ENCODE measurements around the gene APOBEC2.
"Not testable (repeated sequence)": the region's sequence is repeated elsewhere in the genome, so short reads cannot be mapped to it uniquely, and the experiment has no call there.

APOBEC2 gene

DNA sequence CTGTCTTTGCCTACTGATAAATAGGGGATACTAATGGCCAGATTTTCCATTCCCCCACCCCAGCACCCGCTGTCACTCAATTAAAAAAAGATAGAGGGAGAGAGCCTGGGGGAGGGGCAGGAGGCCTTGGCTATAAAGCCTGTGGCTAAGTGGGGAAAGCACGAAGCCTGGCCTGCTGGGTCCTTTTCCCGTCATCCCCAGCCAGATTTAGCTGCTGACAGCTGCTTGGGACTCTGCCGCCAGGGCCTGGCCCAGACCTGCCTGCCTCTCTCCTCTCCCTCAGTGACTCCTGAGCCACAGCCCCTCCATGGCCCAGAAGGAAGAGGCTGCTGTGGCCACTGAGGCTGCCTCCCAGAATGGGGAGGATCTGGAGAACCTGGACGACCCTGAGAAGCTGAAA lies at the start of gene APOBEC2:
Gene APOBEC2, plus strand, starts transcription at position 162 of the 400 bp plus-strand sequence. Its CDS starts 146 bp downstream, at position 308.
- DNase-seq = no peak

DNA sequence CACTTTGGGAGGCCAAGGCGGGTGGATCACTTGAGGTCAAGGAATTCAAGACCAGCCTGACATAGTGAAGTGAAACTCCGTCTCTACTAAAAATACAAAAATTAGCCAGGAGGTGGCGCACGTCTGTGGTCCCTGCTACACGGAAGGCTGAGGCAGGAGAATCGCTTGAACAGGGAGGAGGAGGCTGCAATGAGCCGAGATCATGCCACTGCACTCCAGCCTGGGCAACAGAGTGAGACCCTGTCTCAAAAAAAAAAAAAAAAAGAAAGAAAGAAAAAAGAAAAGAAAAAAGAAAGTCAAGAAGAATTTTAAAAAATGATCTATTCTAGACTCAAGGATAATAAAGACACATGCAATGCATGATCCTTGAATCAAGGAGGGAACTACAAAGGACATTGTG lies 46.8 kb upstream of the APOBEC2 start:
- DNase-seq = peak; percentile 39

DNA sequence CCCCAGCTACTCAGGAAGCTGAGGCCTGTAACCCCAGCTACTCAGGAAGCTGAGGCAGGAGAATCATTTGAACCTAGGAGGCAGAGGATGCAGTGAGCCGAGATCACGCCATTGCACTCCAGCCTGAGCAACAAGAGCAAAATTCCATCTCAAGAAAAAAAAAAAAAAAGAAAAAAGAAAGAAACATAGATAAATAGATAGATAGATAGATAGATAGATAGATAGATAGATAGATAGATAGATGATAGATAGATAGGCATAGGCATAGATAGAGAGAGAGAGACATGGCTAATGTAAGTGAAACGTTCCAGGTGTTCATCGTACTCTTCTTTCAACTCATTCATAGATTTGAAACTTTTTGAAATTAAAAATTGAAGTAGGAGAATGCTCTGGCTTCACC lies 46.0 kb upstream of the APOBEC2 start:
- not testable (repeated sequence) for DNase-seq

DNA sequence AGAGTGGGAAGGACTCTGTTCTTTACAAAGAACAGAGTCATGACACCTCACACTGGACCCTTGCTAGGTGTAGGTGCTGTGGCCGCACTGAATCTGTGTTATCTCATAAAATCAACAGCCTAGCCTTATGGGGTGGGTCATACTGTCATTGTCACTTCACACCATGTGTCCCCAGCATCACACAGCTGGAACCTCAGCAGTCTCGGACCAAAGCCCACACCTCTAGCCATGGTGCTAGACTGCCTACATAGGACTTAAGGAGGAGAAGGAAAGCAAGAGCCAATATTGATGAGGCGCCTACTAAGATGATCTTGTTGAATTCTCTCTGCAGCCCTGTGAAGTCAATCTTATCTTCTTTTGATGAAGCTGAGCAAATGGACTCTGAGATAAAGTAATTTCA lies 45.0 kb upstream of the APOBEC2 start:
- DNase-seq = no peak

DNA sequence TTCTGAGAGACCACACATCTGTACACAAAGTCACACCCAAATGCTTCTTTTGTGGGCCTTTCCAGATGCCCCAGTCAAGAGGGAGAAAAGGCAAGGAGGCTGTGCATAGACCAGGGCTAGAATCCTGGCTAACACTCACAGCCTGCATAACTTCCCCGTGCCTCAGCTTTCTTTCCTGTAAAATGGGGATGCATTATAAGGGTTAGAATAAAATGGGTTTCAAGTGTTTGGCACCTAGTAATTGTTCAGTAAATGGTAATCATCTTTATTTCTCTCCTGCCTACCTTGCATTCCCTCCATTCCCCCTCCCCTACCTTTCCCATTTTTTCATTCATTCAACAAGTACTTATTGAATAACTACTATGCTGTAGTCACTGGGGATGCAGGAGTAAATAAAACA lies 43.3 kb upstream of the APOBEC2 start:
- no peak for DNase-seq

DNA sequence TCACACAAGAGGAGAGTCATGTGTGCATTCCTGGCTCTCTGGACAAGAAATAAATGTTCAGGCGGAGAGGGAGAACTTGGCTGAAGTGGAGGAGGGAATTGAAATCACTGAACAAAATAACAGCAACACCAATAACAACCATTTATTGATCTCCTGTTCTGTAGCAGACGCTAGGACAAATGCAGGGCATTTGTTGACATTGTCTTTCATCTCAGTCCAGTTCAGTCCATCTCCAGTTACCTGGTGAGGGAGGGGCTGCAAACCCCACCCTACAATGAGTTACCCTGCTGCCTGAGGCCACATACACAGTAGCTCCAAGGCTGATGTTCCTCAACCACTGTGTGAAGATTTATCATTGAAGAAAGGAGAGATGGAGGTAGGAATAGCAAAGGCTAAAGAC lies 41.3 kb upstream of the APOBEC2 start:
- DNase-seq = no peak

DNA sequence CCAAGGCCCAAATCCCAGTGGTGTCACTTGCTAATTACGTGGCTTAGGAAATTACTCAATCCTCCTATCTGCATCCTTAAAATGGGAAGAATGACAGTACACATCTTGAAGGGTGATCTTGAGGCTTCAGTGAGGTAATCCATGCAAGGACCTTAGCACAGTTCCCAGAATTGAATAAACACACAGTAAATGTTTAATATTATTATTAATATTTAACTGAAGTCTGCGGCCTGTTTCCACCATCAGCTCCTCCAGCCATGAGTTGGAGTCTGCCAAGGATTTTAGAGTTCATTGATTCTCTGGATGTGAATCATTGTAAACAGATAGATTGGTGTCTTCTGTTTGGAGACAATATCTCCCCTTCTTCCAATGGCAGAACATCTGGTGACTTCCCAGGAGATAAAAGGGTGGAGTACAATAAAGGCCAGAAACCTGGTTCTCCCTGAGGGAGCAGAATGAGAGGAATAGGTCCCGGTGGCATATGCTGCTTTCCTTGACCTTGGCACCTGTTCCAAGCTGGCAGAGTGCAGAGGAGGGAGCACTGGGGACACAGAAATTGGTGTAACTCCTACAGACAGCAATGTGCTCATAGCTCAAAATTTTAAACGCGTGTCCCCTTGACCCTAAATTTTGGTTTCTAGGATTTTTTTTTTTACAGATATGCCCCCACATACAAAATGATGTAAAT lies 39.4 kb upstream of the APOBEC2 start:
- DNase-seq = no peak

DNA sequence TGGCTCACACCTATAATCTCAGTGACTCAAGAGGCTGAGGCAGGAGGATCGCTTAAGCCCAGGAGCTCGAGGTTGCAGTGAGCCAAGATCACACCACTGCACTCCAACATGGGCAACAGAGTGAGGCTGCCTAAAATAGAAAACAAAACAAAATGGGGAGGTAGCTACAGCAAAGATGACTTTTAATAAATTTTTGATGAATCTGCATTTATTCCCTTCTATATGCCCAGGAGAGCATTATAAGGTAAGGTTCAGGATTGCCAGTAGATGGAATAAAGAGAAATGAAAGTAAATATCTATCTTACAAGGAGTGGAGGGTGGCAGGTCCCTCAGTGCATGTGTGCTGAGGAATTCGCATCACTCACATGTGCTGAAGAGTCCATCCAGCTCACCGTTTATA lies 38.2 kb upstream of the APOBEC2 start:
- DNase-seq = no peak

DNA sequence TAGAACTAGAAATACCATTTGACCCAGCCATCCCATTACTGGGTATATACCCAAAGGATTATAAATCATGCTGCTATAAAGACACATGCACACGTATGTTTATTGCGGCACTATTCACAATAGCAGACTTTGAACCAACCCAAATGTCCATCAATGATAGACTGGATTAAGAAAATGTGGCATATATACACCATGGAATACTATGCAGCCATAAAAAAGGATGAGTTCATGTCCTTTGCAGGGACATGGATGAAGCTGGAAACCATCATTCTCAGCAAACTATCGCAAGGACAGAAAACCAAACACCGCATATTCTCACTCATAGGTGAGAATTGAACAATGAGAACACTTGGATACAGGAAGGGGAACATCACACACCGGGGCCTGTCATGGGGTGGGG lies 37.1 kb upstream of the APOBEC2 start:
- DNase-seq = not testable (repeated sequence)

DNA sequence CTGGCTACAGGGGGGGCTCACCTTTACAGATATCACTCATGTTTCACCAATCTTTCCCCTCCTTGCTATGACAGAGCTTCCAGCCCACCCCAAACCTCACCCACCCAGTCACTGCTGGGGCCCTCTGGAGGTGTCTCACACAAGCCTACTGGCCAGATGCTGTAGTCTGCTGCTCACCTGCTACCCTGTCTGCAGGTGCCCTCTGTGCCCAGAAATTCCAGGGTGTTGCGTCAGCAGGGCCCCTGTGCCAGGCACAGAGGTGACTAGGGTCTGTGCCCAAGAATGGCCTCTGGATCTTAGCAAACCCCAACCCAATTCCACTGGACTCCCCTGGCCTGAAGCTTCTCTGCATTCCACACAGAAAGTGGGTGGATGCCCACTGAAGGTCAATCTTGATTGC lies 35.3 kb upstream of the APOBEC2 start:
- no peak for DNase-seq

DNA sequence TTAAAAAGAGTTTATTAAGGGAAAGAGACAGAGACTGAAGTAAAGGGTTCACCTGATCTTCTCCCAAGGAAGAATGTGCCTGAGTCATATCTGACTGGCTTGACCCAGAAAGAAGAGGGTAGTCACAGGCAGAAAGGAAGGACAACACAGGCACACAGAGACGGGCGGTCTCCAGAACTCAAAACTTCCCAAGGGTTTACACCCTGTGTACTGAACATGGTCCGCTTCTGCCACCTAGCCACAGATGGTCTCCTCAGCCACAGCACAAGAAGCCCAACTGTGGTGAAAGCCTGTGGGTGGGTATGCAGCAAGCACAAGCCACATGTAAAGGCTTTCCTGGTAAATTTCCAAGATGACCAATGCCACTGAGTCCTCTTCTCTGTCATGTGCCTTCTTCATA lies 31.2 kb upstream of the APOBEC2 start:
- DNase-seq = no peak

DNA sequence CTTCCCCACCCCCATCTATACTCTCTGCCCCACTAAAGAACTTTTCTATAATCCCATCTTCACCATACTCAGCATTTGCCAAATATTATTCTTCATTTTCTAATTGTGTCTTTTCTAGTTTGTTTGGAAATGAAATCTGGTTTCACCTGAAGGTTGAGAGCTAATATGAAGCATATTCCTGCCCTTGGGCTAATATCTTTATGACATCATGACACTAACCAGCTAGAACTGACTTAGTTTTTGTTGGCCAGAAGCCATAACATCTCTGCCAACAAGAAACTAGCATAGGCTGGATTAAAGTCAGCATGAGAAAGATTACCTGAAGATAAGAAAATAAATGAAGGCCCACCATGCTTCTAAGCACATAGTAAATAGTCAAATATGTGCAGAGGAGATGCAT lies 30.7 kb upstream of the APOBEC2 start:
- no peak for DNase-seq

DNA sequence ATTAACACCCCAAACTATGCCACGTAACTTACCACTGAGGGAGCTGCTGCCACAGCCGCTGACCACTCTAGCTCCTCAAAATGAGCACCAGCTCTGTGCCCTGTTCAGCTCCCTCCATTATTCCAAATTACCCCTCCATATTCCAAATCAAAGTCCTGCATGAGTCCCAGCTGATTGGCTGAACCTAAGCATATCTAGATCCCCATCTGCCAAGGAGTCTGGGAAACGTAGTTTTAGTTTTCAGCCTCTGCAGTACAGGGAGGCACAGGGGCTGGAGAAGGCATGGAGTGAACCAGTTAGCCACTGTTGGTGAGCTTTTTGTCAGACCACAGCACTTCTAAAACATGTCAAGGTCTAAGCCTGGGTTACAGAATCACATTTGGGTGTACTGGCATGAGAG lies 29.9 kb upstream of the APOBEC2 start:
- DNase-seq = no peak

DNA sequence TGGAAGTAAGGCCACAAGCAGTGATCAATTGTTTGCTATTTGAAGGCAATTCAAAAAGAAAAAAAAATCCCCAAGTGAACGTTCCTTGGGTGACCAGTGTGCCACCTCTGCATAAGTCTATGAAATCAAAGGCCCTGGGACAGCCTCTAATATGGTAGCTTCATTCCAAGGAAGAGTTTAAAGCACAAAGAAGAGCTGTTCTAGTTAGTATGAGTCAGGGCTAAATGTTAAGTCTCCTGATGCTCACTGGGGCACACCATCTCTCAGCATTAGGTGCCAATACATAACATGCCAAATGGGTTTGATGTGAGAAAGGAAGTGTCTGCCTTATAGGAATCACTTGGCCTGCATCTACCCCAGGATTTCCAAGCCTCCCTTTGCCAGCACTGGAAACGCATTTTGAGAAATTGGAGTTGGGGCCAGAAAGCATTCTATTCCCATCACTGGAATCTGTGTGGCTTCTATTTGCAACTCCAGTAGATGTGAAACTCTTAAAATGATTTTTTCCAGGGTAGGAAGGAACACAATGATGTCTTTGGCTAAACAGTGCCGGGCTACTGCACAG lies 27.0 kb upstream of the APOBEC2 start:
- DNase-seq = no peak

DNA sequence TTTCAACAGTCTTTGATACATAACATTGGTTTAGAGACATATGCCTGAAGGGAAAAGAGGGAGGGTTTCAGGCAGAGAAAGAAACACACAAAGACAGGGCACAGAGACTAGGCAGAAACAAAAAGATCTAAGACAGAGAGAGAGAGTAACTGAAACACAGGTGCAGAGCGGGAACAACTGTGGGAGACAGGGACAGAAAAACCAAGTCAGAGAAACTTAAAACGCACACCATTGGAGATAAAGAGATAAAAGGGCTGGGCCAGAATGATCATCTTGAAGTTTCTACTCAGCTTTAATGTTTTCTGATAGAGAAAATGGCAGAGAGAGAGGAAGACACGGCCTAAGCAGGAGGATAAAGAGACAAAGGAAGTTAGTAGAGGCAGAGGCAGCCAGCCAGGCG lies 25.8 kb upstream of the APOBEC2 start:
- DNase-seq = no peak

DNA sequence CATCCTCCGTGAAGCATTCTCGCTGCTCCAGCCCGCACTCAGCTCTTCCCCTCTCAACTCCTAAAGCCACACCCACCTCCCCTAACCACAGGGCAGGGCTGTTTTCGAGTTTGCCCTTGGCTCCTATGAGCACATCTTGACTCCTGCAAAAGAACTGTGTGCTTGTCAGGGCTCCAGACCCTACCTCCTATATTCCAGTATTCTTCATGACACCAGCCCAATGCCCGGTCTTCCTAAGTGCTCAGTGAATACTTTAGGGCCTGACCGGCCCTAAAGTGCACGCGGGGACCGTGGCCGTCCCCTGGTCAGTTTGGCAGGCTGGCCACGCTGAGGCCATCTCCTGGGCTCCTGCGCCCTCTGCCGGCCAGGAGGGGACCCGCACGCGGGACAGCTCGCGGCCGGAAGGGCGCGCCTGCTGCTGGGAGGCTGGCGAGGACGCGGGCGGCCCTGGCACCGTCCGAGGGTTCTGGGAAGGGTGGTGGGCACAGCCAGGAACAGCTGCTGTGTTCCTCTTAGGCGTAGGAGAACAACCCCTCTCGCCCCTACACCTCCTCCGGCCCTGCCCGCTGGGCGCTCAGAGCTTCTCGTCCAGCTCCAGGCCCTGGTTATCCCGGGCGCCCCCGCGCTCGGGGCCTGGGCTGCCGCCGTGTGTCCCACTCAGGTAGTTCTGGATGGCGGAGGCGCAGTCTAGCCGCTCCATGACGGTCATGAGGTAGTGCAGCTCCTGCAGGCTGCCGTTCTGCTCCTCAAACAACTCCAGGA lies 25.0 kb upstream of the APOBEC2 start:
- peak; percentile 45 for DNase-seq

DNA sequence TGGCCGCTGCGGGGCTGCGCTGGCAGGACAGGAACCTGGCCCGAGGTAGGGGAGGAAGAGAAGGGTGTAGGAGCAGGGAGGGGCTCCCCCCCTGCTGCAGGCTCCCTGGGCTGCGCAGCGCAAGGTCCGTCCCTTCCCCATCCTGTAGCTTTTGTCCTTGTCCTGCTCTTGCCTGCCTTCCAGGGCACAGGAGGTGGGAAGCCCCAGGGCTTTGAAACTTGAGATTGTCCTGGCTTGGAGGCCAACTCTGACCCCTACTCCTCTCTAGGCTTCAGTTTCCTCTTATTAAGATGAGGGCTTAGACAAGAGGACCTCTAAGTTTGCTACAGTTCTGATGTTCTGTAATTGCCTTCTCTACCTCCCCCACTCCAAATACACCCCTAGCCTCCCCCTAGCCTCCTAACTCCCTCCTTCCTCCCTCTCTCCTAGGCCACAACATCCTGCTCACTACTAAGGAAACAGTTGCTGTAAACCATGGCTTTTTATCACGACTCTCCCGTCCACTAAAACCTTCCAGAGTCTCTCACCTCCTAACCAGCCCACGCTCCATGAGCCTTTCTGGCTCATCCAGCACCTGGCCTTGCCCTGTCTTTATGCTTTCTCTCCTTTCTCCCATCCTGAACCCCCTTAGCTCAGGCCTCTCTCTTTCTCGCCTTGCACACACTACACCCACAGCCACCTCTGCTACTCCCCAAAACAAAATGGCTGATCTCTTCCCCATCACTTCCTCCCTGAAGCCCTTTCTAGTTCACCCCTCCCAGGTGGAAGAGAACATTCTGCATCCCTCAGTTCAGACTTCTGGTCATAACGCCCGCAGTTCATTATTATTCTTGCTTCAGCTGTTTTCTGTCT lies 24.2 kb upstream of the APOBEC2 start:
- no peak for DNase-seq

DNA sequence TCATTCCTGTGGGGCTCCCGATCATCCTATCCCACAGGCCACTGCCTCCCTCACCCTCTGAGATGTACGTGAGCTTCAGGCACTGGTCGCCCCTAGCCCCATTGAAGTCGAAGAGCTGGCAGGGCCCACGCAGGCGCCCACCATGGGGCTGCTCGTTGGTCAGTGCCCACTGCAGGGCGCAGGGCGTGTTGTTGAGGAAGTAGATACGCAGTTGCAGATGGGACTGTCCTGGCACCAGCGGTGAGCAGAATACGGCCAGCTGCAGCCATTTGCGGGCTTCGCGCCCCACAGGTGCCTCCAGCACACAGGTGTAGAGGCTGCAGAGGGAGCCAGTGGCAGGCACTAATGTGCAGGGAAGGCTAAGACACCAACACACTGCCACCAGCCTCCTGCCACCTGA lies 20.2 kb upstream of the APOBEC2 start:
- DNase-seq = no peak

DNA sequence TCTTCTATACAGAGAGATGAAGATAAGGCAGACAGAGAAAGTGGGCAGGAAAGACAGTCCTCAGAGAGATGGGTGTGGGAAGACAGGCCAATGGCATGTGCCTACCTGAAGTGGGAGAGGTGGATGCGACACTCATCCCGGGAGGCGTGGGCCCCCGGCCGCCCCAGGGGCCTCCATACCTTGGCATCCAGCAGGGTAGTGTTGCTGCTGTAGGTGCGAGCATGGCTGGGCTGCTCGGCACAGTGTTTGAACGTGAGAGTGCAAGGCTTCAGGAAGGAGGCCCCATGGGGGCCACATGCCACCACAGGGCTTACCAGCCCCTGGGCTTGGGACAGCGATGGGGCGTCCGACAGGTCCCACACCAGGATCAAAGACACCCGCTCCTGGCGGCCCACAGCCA lies 19.2 kb upstream of the APOBEC2 start:
- no peak for DNase-seq

DNA sequence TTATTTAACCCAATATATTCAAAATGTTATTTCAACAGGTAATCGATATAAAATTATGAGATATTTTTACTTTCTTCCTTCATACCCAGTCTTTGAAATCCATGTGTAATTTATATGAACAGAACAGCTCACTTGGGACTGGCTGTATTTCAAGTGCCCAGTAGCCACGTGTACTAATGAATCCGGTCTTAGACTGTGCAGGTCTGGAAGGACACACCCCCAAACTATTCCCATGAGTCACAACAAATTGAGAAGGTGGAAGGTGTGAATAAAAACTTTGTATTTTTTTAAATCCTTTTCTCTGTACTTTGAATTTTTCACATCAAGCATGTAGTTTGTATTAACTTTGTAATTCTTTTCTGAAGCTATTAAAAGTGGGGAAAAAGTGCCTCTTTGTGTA lies 16.8 kb upstream of the APOBEC2 start:
- peak; percentile 47 for DNase-seq

DNA sequence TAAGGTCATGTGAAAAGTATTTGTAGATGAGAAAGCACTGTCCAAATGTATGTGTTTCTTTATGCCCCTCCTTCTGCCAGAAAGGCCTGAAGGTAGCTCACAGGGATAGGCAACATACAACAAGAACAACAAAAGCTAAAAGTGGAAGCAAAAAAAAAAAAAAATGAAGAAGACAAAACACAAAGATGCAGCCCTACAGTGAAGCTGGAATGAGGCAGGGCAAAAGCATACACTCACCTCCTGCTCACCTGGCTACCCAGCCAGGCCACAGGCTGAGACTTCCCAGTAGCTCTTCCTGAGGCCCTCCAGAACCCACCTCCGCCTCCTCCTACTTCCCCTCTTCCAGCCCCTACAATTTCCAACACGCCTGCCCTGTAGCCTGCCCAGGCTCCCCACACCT lies 16.4 kb upstream of the APOBEC2 start:
- no peak for DNase-seq

DNA sequence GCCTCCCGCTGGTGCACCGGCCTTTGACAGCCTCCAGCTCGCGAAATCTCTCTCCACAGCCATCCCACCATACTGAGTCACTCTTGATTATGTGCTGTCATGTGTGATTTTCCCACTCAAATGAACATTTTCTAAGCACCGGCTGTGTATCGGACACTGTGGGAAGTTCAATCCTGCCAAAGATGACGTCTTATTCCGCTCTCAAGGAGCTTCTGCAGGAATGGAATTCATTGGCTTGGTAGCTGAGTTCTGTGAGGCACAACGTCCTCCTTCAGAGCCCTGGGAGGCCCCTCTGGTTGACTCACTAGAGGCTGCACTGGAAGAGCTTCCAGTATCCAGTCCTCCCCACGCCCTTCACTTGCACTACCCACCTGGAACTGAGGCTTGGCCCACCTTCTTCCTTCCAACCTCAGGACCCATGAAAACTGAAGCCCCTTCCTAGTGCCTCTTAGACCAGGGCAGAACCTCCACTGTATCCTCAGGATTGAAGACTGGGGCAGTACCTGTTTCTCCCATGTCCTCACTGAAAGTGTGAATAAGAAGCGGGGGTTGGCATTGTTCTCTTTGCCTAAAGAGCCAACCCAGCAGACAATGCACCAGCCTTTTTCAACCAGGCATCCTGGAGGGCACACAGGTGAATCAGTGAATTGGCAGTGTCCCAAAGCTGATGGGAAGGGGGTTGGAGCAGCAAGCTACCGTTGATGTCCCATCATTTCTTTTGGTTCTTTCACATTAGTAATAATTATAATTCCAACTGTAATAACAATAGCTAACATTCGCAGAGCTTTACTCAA lies 15.7 kb upstream of the APOBEC2 start:
- DNase-seq = no peak

DNA sequence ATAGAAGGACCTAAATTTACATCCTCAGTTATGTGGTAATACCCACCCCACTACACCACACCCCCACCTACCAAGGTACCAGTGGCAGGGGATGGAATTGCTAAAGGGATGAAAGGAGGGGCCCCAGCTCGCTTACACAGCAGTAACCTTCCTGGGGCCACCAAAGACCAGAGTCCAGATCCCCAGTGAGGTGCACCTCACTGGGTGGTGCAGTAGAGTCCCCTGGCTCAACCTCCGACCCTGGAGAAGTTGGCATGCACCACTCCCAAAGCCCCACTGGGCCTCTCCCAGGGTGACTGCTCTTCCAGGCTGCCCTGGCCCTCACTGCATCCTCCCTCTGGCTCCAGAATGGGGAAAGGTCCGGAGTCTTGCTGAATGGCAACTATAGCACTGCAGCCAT lies 14.8 kb upstream of the APOBEC2 start:
- DNase-seq = no peak
